ENCODE data around the gene HDAC4.

DNA sequence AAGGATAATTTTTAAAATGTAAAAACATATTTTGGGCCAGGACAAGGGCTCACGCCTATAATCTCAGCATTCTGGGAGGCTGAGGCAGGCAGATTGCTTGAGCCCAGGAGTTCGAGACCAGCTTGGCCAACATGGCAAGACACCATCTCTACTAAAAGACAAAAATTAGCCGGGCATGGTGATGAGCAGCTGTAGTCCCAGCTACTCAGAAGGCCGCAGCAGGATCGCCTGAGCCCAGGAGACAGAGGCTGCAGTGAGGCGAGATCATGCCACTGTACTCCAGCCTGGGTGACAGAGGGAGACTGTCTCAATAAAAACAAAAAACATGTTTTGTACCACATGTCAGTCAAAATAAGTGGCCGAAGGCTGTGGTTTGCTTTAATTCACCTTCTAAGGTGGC lies 122.5 kb downstream of the HDAC4 start:
- TF ChIP-seq, protein P1, sequence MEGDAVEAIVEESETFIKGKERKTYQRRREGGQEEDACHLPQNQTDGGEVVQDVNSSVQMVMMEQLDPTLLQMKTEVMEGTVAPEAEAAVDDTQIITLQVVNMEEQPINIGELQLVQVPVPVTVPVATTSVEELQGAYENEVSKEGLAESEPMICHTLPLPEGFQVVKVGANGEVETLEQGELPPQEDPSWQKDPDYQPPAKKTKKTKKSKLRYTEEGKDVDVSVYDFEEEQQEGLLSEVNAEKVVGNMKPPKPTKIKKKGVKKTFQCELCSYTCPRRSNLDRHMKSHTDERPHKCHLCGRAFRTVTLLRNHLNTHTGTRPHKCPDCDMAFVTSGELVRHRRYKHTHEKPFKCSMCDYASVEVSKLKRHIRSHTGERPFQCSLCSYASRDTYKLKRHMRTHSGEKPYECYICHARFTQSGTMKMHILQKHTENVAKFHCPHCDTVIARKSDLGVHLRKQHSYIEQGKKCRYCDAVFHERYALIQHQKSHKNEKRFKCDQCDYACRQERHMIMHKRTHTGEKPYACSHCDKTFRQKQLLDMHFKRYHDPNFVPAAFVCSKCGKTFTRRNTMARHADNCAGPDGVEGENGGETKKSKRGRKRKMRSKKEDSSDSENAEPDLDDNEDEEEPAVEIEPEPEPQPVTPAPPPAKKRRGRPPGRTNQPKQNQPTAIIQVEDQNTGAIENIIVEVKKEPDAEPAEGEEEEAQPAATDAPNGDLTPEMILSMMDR (conservative IDR thresholded peaks at IDR 0.05; ENCODE audit: low read length) = no peak
- no peak for TF ChIP-seq EZH2phosphoT487 (IDR thresholded peaks at IDR 0.05; ENCODE audit: borderline replicate concordance)

Data from Loucy (cell line).